Activated CD8-positive, alpha-beta memory T cell treated with anti-CD3 and anti-CD28 coated beads for 48 hours (primary cell): ENCODE results near the gene DYNLT2.
"Not testable (repeated sequence)": the region's sequence is repeated elsewhere in the genome, so short reads cannot be mapped to it uniquely, and the experiment has no call there.

ENCODE experiments used
- DNase-seq, 3 experiments: peaks; one replicate each; pipeline ENCODE4 v3.0.0-alpha.2; 2020; ENCODE audit warnings: low read depth in 2 of 3, low spot score in 2 of 3

DYNLT2 gene

DNA sequence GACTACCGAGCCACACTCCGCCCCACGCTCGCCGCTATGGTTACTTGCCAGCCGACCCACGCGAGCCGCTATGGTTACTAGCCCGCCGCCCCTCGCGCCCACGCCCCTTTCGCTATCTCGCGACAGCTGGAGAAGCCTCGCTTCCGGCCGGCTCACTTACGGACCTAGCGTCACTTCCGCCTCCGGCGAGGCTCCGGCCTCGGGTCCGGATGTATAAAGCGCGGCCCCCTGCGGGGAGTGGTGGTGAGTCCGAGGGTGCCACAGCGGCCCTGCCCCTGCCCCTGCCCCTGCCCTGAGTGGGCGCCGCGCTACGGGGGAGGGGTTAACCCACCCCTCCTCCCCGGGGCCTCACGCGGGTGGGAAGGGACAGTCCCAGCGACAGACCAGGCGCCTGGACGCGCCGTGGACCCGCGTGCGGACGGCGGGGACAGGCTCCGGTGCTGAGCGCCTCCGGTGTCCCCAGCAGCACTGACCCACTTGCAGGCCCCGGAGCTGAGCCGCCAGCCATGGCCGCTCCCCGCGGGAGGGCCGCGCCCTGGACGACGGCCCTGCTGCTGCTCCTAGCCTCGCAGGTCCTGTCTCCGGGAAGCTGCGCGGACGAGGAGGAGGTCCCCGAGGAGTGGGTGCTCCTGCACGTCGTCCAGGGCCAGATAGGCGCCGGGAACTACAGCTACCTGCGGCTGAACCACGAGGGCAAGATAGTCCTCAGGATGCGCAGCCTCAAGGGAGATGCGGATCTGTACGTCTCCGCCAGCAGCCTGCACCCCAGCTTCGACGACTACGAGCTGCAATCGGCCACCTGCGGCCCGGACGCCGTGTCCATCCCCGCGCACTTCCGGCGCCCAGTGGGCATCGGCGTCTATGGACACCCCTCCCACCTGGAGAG lies 49.2 kb downstream of the DYNLT2 start, which contains the start of the genes C6orf120 and WDR27:
Gene C6orf120 (plus strand): TSS at position 173 of the 886 bp plus-strand sequence. CDS start 334 bp downstream, at position 507.
Gene WDR27 (minus strand): TSS at position 76 of the 886 bp plus-strand sequence. CDS start 13,024 bp downstream, outside the sequence.
- DNase-seq = peak; percentile 94 to 97 (median 96)

GRCh38 chr6:169701311-169701953 lies 49.9 kb downstream of the DYNLT2 start:
- peak in 1 of 3 experiments; percentile 10 for DNase-seq

DNA sequence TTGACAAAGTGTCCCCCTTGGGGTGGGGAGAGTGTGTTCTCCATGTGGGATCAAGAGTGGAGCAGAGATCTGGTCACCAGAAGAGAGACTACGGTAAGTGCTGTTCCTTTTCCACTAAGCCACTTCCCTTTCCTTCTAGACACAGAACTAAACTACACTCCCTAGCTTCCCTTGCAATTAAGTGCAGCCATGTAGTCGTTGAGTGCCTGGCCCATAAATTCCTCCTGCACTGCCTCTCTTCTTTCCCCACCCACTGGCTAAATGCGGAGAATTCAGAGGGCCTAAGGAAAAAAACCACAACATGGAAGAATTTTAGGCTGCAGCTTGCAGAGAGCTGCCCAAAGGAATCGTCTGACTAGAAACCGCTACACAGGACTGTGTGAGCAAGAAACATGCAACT lies 51.1 kb downstream of the DYNLT2 start:
- DNase-seq = no peak

DNA sequence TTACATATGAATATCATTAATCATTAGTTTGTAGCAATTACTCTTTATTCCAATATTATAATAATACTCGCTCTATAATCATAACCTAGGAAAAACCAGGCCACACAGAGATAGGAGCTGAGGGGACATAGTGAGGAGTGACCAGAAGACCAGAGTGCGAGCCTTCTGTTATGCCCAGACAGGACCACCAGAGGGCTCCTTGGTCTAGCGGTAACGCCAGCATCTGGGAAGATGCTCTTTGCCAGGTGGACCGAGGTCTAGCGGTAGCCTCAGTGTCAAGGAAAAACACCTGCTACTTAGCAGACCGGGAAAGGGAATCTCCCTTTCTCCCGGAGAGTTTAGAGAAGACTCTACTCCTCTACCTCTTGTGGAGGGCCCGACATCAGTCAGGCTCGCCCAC lies 54.3 kb downstream of the DYNLT2 start:
- DNase-seq = not testable (repeated sequence)

- no peak for DNase-seq
Observed at GRCh38 chr6:169695131-169695530, 56.2 kb downstream of the DYNLT2 start.

GRCh38 chr6:169692516-169692915 lies 58.9 kb downstream of the DYNLT2 start:
- no peak for DNase-seq

DNA sequence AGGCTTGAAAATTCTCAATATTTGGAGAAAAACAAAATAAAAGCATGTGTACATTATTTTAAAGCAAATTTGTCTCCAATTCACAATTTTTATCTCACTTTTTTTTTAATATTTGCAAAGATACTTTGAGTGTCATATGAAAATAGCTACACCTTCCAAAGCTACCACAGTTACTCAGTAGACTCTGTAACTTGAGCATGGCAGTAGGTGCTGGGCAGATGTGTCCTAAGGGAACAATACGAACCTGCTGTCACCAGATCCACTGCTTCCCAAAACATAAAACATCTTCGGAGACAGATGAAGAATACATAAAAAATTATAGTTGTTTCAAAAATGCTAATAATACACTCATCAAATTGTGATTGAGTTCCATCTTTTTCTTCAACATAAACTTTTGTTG lies 60.1 kb downstream of the DYNLT2 start:
- DNase-seq = no peak
